ENCODE data around the gene CDHR1.

The CDHR1 gene

GRCh38 chr10:84233940-84234339 lies 39.6 kb downstream of the CDHR1 start:
- Histone ChIP-seq H3K4me3 (ENCODE audit: low read depth, low read length) (no peak overlapping the region), H3K27ac (ENCODE audit: low read depth, low read length) (no peak overlapping the region), H3K9me3 (ENCODE audit: control insufficient read depth, insufficient read depth, low read length) (no peaks in the 10 kb centered on the region), H3K36me3 (ENCODE audit: control insufficient read depth, insufficient read depth, low read length) (no peaks in the 10 kb centered on the region), H3K9ac (ENCODE audit: low read depth, low read length) (no peak overlapping the region), H3K27me3 (ENCODE audit: control insufficient read depth, insufficient read depth, low read length) (peaks cover 6% of the 10 kb centered on the region), H3K4me1 (ENCODE audit: control insufficient read depth, insufficient read depth, low read length) (no peaks in the 10 kb centered on the region)

GRCh38 chr10:84234479-84234878 lies 40.1 kb downstream of the CDHR1 start:
- Histone ChIP-seq H3K9ac (ENCODE audit: low read depth, low read length) (no peak overlapping the region), H3K4me3 (ENCODE audit: low read depth, low read length) (no peak overlapping the region), H3K27me3 (ENCODE audit: control insufficient read depth, insufficient read depth, low read length) (peaks cover 6% of the 10 kb centered on the region), H3K4me1 (ENCODE audit: control insufficient read depth, insufficient read depth, low read length) (no peaks in the 10 kb centered on the region), H3K36me3 (ENCODE audit: control insufficient read depth, insufficient read depth, low read length) (no peaks in the 10 kb centered on the region), H3K27ac (ENCODE audit: low read depth, low read length) (no peak overlapping the region), H3K9me3 (ENCODE audit: control insufficient read depth, insufficient read depth, low read length) (no peaks in the 10 kb centered on the region)

- Histone ChIP-seq H3K9ac (ENCODE audit: low read depth, low read length) (no peak overlapping the region), H3K27me3 (ENCODE audit: control insufficient read depth, insufficient read depth, low read length) (peaks cover 6% of the 10 kb centered on the region), H3K4me3 (ENCODE audit: low read depth, low read length) (no peak overlapping the region), H3K27ac (ENCODE audit: low read depth, low read length) (no peak overlapping the region), H3K36me3 (ENCODE audit: control insufficient read depth, insufficient read depth, low read length) (no peaks in the 10 kb centered on the region), H3K9me3 (ENCODE audit: control insufficient read depth, insufficient read depth, low read length) (no peaks in the 10 kb centered on the region), H3K4me1 (ENCODE audit: control insufficient read depth, insufficient read depth, low read length) (no peaks in the 10 kb centered on the region)
Measured at GRCh38 chr10:84235096-84235495, 40.8 kb downstream of the CDHR1 start.

- no peaks in the 10 kb centered on the region for H3K36me3 ChIP-seq (ENCODE audit: control insufficient read depth, insufficient read depth, low read length)
- H3K27me3 ChIP-seq (ENCODE audit: control insufficient read depth, insufficient read depth, low read length) = peaks cover 6% of the 10 kb centered on the region
- no peak overlapping the region for H3K9ac ChIP-seq (ENCODE audit: low read depth, low read length)
- H3K4me3 ChIP-seq (ENCODE audit: low read depth, low read length) = no peak overlapping the region
- H3K27ac ChIP-seq (ENCODE audit: low read depth, low read length) = no peak overlapping the region
- no peaks in the 10 kb centered on the region for H3K9me3 ChIP-seq (ENCODE audit: control insufficient read depth, insufficient read depth, low read length)
- no peaks in the 10 kb centered on the region for H3K4me1 ChIP-seq (ENCODE audit: control insufficient read depth, insufficient read depth, low read length)
Measured at GRCh38 chr10:84236807-84237198, 42.5 kb downstream of the CDHR1 start.

- no peaks in the 10 kb centered on the region for H3K4me1 ChIP-seq (ENCODE audit: control insufficient read depth, insufficient read depth, low read length)
- H3K27me3 ChIP-seq (ENCODE audit: control insufficient read depth, insufficient read depth, low read length) = peaks cover 6% of the 10 kb centered on the region
- H3K9ac ChIP-seq (ENCODE audit: low read depth, low read length) = no peak overlapping the region
- H3K9me3 ChIP-seq (ENCODE audit: control insufficient read depth, insufficient read depth, low read length) = no peaks in the 10 kb centered on the region
- H3K27ac ChIP-seq (ENCODE audit: low read depth, low read length) = no peak overlapping the region
- H3K4me3 ChIP-seq (ENCODE audit: low read depth, low read length) = no peak overlapping the region
- no peaks in the 10 kb centered on the region for H3K36me3 ChIP-seq (ENCODE audit: control insufficient read depth, insufficient read depth, low read length)
Measured at GRCh38 chr10:84237199-84238051, 43.1 kb downstream of the CDHR1 start.

- H3K27ac ChIP-seq (ENCODE audit: low read depth, low read length) = no peak overlapping the region
- H3K9ac ChIP-seq (ENCODE audit: low read depth, low read length) = no peak overlapping the region
- H3K4me1 ChIP-seq (ENCODE audit: control insufficient read depth, insufficient read depth, low read length) = no peaks in the 10 kb centered on the region
- H3K9me3 ChIP-seq (ENCODE audit: control insufficient read depth, insufficient read depth, low read length) = no peaks in the 10 kb centered on the region
- no peaks in the 10 kb centered on the region for H3K36me3 ChIP-seq (ENCODE audit: control insufficient read depth, insufficient read depth, low read length)
- H3K27me3 ChIP-seq (ENCODE audit: control insufficient read depth, insufficient read depth, low read length) = peaks cover 6% of the 10 kb centered on the region
- no peak overlapping the region for H3K4me3 ChIP-seq (ENCODE audit: low read depth, low read length)
Measured at GRCh38 chr10:84238909-84239308, 44.6 kb downstream of the CDHR1 start.

- no peaks in the 10 kb centered on the region for H3K9me3 ChIP-seq (ENCODE audit: control insufficient read depth, insufficient read depth, low read length)
- H3K4me1 ChIP-seq (ENCODE audit: control insufficient read depth, insufficient read depth, low read length) = no peaks in the 10 kb centered on the region
- no peak within 1 kb of the TSS for H3K4me3 ChIP-seq (ENCODE audit: low read depth, low read length)
- no peak within 1 kb of the TSS for H3K9ac ChIP-seq (ENCODE audit: low read depth, low read length)
- no peak within 1 kb of the TSS for H3K27ac ChIP-seq (ENCODE audit: low read depth, low read length)
- no peaks in the 10 kb centered on the region for H3K36me3 ChIP-seq (ENCODE audit: control insufficient read depth, insufficient read depth, low read length)
- H3K27me3 ChIP-seq (ENCODE audit: control insufficient read depth, insufficient read depth, low read length) = peaks cover 6% of the 10 kb centered on the region
Measured at GRCh38 chr10:84241185-84241790, 47.0 kb downstream of the CDHR1 start, which contains the start of gene LRIT1. LRIT1 (minus strand) TSS chr10:84241546; CDS start chr10:84241439, 107 bp downstream.

- H3K9me3 ChIP-seq (ENCODE audit: control insufficient read depth, insufficient read depth, low read length) = no peaks in the 10 kb centered on the region
- no peak overlapping the region for H3K4me3 ChIP-seq (ENCODE audit: low read depth, low read length)
- H3K27me3 ChIP-seq (ENCODE audit: control insufficient read depth, insufficient read depth, low read length) = no peaks in the 10 kb centered on the region
- no peak overlapping the region for H3K9ac ChIP-seq (ENCODE audit: low read depth, low read length)
- H3K27ac ChIP-seq (ENCODE audit: low read depth, low read length) = no peak overlapping the region
- H3K36me3 ChIP-seq (ENCODE audit: control insufficient read depth, insufficient read depth, low read length) = no peaks in the 10 kb centered on the region
- no peaks in the 10 kb centered on the region for H3K4me1 ChIP-seq (ENCODE audit: control insufficient read depth, insufficient read depth, low read length)
Measured at GRCh38 chr10:84243759-84244158, 49.4 kb downstream of the CDHR1 start.

GRCh38 chr10:84244651-84245270 lies 50.4 kb downstream of the CDHR1 start, which contains the start of gene RGR:
RGR (plus strand) TSS chr10:84245053; CDS start chr10:84245091, 38 bp downstream.
- no peak within 1 kb of the TSS for H3K4me3 ChIP-seq (ENCODE audit: low read depth, low read length)
- no peaks in the 10 kb centered on the region for H3K9me3 ChIP-seq (ENCODE audit: control insufficient read depth, insufficient read depth, low read length)
- no peak within 1 kb of the TSS for H3K27ac ChIP-seq (ENCODE audit: low read depth, low read length)
- H3K36me3 ChIP-seq (ENCODE audit: control insufficient read depth, insufficient read depth, low read length) = no peaks in the 10 kb centered on the region
- no peaks in the 10 kb centered on the region for H3K4me1 ChIP-seq (ENCODE audit: control insufficient read depth, insufficient read depth, low read length)
- no peak within 1 kb of the TSS for H3K9ac ChIP-seq (ENCODE audit: low read depth, low read length)
- H3K27me3 ChIP-seq (ENCODE audit: control insufficient read depth, insufficient read depth, low read length) = no peaks in the 10 kb centered on the region

GRCh38 chr10:84247496-84247895 lies 53.2 kb downstream of the CDHR1 start:
- H3K36me3 ChIP-seq (ENCODE audit: control insufficient read depth, insufficient read depth, low read length) = no peaks in the 10 kb centered on the region
- H3K27ac ChIP-seq (ENCODE audit: low read depth, low read length) = no peak overlapping the region
- H3K4me3 ChIP-seq (ENCODE audit: low read depth, low read length) = no peak overlapping the region
- no peak overlapping the region for H3K9ac ChIP-seq (ENCODE audit: low read depth, low read length)
- H3K27me3 ChIP-seq (ENCODE audit: control insufficient read depth, insufficient read depth, low read length) = no peaks in the 10 kb centered on the region
- H3K4me1 ChIP-seq (ENCODE audit: control insufficient read depth, insufficient read depth, low read length) = no peaks in the 10 kb centered on the region
- H3K9me3 ChIP-seq (ENCODE audit: control insufficient read depth, insufficient read depth, low read length) = no peaks in the 10 kb centered on the region

GRCh38 chr10:84248794-84249193 lies 54.5 kb downstream of the CDHR1 start:
- Histone ChIP-seq H3K27me3 (ENCODE audit: control insufficient read depth, insufficient read depth, low read length) (no peaks in the 10 kb centered on the region), H3K9me3 (ENCODE audit: control insufficient read depth, insufficient read depth, low read length) (no peaks in the 10 kb centered on the region)

More at GRCh38 chr10:84248794-84249193, 54.5 kb downstream of the CDHR1 start:
- Histone ChIP-seq H3K4me1 (ENCODE audit: control insufficient read depth, insufficient read depth, low read length) (no peaks in the 10 kb centered on the region), H3K4me3 (ENCODE audit: low read depth, low read length) (no peak overlapping the region), H3K27ac (ENCODE audit: low read depth, low read length) (no peak overlapping the region), H3K9ac (ENCODE audit: low read depth, low read length) (no peak overlapping the region), H3K36me3 (ENCODE audit: control insufficient read depth, insufficient read depth, low read length) (no peaks in the 10 kb centered on the region)

Data from HUES48 (cell line).